Endothelial cell of umbilical vein (primary cell): ENCODE results near the gene SLC5A2. TPM values are rescaled to one million over a fixed set of nuclear protein-coding genes. Genes with fewer than 3 reads are reported as not detected.

Experiments
- BruUV-seq: library from RNA; stranded (reverse); fragments of 400-500 nt; replicated peaks from 2 replicates; lab custom pipeline; 2021; lab: Mats Ljungman, UMichigan
- CTCF ChIA-PET: fragments of 300-600, 350-600 bp; sonication (Branson Sonifier 250); formaldehyde crosslinking; loops from one replicate; lab custom pipeline; 2021; ENCODE audit warnings: antibody characterized with exemption, inconsistent platforms; lab: Charles Lee
- POLR2A ChIA-PET: fragments of 300-600, 350-600 bp; sonication (Branson Sonifier 250); formaldehyde crosslinking; loops from one replicate; lab custom pipeline; 2021; ENCODE audit warnings: antibody characterized with exemption, inconsistent platforms; lab: Charles Lee
- DNase-seq: peaks from one replicate; pipeline ENCODE4 v3.0.0-alpha.2; 2011; ENCODE audit warnings: low read depth, low spot score
- FAIRE-seq: peaks from 2 replicates; lab custom pipeline; 2011; peaks lifted over from hg19 to GRCh38; lab: Jason Lieb, UNC
- H2AFZ ChIP-seq: 2 replicates; pipeline ENCODE4 v1.6.0; 2012; ENCODE audit warnings: low read depth, low read length, control low read depth, inconsistent platforms
- H3K27ac ChIP-seq: 2 replicates; pipeline ENCODE4 v1.5.1; 2011; ENCODE audit warnings: low read depth, mild to moderate bottlenecking, control low read depth, low read length, moderate library complexity; ENCODE audit not compliant: insufficient read depth
- H3K27me3 ChIP-seq, 2 experiments: 2 replicates each; pipeline versions ENCODE4 v1.6.0 to v1.6.1; 2011; ENCODE audit warnings: low read length in 2 of 2, mixed read lengths in 1 of 2; ENCODE audit not compliant: control insufficient read depth in 2 of 2, insufficient read depth in 2 of 2
- H3K36me3 ChIP-seq, 2 experiments: 2 replicates in 1 of 2; 3 replicates in 1 of 2; pipeline ENCODE4 v1.5.1; 2011; ENCODE audit warnings: low read length in 2 of 2, mild to moderate bottlenecking in 1 of 2, moderate library complexity in 1 of 2; ENCODE audit not compliant: control insufficient read depth in 2 of 2, insufficient read depth in 2 of 2; ENCODE audit errors: extremely low read depth in 1 of 2
- H3K4me1 ChIP-seq: 3 replicates; pipeline ENCODE4 v1.5.1; 2011; ENCODE audit warnings: mild to moderate bottlenecking, low read length; ENCODE audit not compliant: control insufficient read depth, insufficient read depth; ENCODE audit errors: extremely low read depth
- H3K4me2 ChIP-seq: 2 replicates; pipeline ENCODE4 v1.6.1; 2011; ENCODE audit warnings: low read length, control low read depth, mixed read lengths; ENCODE audit not compliant: insufficient read depth
- H3K4me3 ChIP-seq, 3 experiments: fragments of 200-600 bp in 1 of 3; sonication (generic), shearing (Covaris generic) in 1 of 3; replicated peaks in 1 of 3; 2 replicates each; pipeline ENCODE4 v1.5.1; 2011 to 2016; ENCODE audit warnings: control low read depth in 3 of 3, low read length in 3 of 3, mild to moderate bottlenecking in 2 of 3, inconsistent platforms in 1 of 3, low read depth in 1 of 3, moderate library complexity in 1 of 3; ENCODE audit not compliant: insufficient read depth in 1 of 3
- H3K79me2 ChIP-seq: 2 replicates; pipeline ENCODE4 v1.6.0; 2012; ENCODE audit warnings: low read length, inconsistent platforms; ENCODE audit not compliant: control insufficient read depth, insufficient read depth
- H3K9ac ChIP-seq: replicated peaks from 2 replicates; pipeline ENCODE3; 2011; ENCODE audit warnings: low read length, control low read depth; ENCODE audit not compliant: insufficient read depth; ENCODE audit errors: extremely low read depth
- H3K9me1 ChIP-seq: replicated peaks from 3 replicates; pipeline ENCODE4 v1.6.0; 2011; ENCODE audit warnings: mild to moderate bottlenecking, low read length; ENCODE audit not compliant: control insufficient read depth, insufficient read depth; ENCODE audit errors: extremely low read depth
- H3K9me3 ChIP-seq: replicated peaks from 2 replicates; pipeline ENCODE4 v1.5.1; 2012; ENCODE audit warnings: low read length, inconsistent platforms; ENCODE audit not compliant: control insufficient read depth, insufficient read depth
- H4K20me1 ChIP-seq: replicated peaks from 2 replicates; pipeline ENCODE3; 2011; ENCODE audit warnings: mild to moderate bottlenecking, low read length; ENCODE audit not compliant: control insufficient read depth, insufficient read depth; ENCODE audit errors: extremely low read depth
- CTCF ChIP-seq, 2 donors: IDR thresholded peaks; 1 replicate in 1 of 2; 2 replicates in 1 of 2; pipeline ENCODE4 v1.5.1; 2011; ENCODE audit warnings: low read length in 2 of 2, mild to moderate bottlenecking in 2 of 2, moderate library complexity in 2 of 2, control low read depth in 1 of 2, inconsistent platforms in 1 of 2, low read depth in 1 of 2; ENCODE audit not compliant: insufficient read depth in 1 of 2; ENCODE audit errors: extremely low read depth in 1 of 2
- EZH2 ChIP-seq: IDR thresholded peaks from 2 replicates; pipeline ENCODE4 v1.6.1; 2012; ENCODE audit warnings: borderline replicate concordance, low read depth, mild to moderate bottlenecking, moderate library complexity, low read length, inconsistent platforms; ENCODE audit not compliant: severe bottlenecking
- FOS ChIP-seq: IDR thresholded peaks from 2 replicates; pipeline ENCODE4 v1.6.1; 2011; ENCODE audit warnings: mild to moderate bottlenecking, low read length, moderate library complexity, borderline replicate concordance; ENCODE audit not compliant: insufficient read depth
- GATA2 ChIP-seq: IDR thresholded peaks from 2 replicates; pipeline ENCODE4 v1.7.0; 2011; ENCODE audit warnings: low read depth, mild to moderate bottlenecking, moderate library complexity, mixed read lengths, low read length; ENCODE audit not compliant: insufficient read length, insufficient read depth
- JUN ChIP-seq: IDR thresholded peaks from 2 replicates; pipeline ENCODE4 v1.6.1; 2011; ENCODE audit warnings: borderline replicate concordance, low read depth; ENCODE audit not compliant: insufficient read length, insufficient read depth
- MYC ChIP-seq: IDR thresholded peaks from one replicate; pipeline ENCODE4 v1.6.1; 2011; ENCODE audit warnings: mild to moderate bottlenecking, low read depth, low read length
- POLR2A ChIP-seq: IDR thresholded peaks from 2 replicates; pipeline ENCODE4 v1.6.1; 2012; ENCODE audit warnings: low read depth, mild to moderate bottlenecking, control low read depth, low read length
- POLR2AphosphoS5 ChIP-seq: IDR thresholded peaks from 2 replicates; pipeline ENCODE4 v1.6.1; 2012; ENCODE audit warnings: low read depth, mild to moderate bottlenecking, control low read depth, low read length, moderate library complexity; ENCODE audit not compliant: insufficient read depth
- dilution Hi-C: fragments of 300-500 bp; cut with MboI; formaldehyde crosslinking; loops from one replicate; pipeline ENCODE4 v1.15.0; 2019; ENCODE audit warnings: low sequenced_read_pairs; ENCODE audit not compliant: extremely low pct_ligation_motif_present
- intact Hi-C: fragments of 100-400 bp; cut with micrococcal nuclease; formaldehyde crosslinking; loops from one replicate; pipeline ENCODE4 v1.10.0; 2022
- polyA plus RNA-seq, 4 experiments: library from polyadenylated mRNA; depleted of rRNA in 3 of 4; stranded (reverse) in 3 of 4; unstranded in 1 of 4; fragments of >200 nt; gene quantifications; 2 replicates each; pipeline versions ENCODE4 v1.2.1 to v1.2.3, GENCODE V29; 2011 to 2012; ENCODE audit warnings: missing spikeins in 1 of 4
- total RNA-seq: library from RNA; stranded (reverse); gene quantifications from 2 replicates; pipeline ENCODE4 v1.2.3, GENCODE V29; 2021
- TF ChIP-seq, protein P1 (sequence below): IDR thresholded peaks from 2 replicates; pipeline ENCODE4 v1.6.1; 2011; ENCODE audit not compliant: insufficient read depth, insufficient read length

The SLC5A2 gene
- total and polyA plus RNA-seq, 2 donors (not counting 3 experiments of a cell fraction or from before 2014, with no cell fraction given), result 0.03 TPM; not detected in 1

- Histone ChIP-seq H3K9me1 (no peaks in the 10 kb centered on the region), H3K27ac (no peak overlapping the region), H3K9me3 (no peaks in the 10 kb centered on the region), H2AFZ (no peak overlapping the region), H3K27me3 (no peaks in the 10 kb centered on the region), H4K20me1 (no peaks in the 10 kb centered on the region), H3K4me3 (no peak overlapping the region), H3K4me1 (peaks cover 14% of the 10 kb centered on the region), H3K4me2 (no peak overlapping the region), H3K9ac (no peak overlapping the region), H3K79me2 (peaks cover 31% of the 10 kb centered on the region), H3K36me3 (peaks cover 19 to 20% of the 10 kb centered on the region in 2 experiments)
- POLR2A ChIA-PET, result no interaction called here
- no TSS peak for BruUV-seq
- CTCF ChIA-PET, result interaction anchor here (0.9 to 2.0 kb wide), 4 partner anchors 14 to 490 kb away, joined by 3 to 11 read pairs (median 4); partner anchors contain the start of gene RUSF1
- FAIRE-seq, result no peak
- dilution Hi-C loops (no loop called here), intact Hi-C loops (loop anchor here (5.0 kb wide), 2 partner anchors 238 to 393 kb away; a partner anchor contains a TSS)
- TF ChIP-seq GATA2 (no peak), MYC (no peak), EZH2 (no peak), FOS (no peak), POLR2AphosphoS5 (no peak), JUN (no peak), POLR2A (no peak), CTCF (IDR thresholded peaks at IDR 0.05; ENCODE audit: extremely low read depth in 1 of 2, insufficient read depth in 1 of 2, low read depth in 1 of 2, low read length in 2 of 2) (no peak)
- TF ChIP-seq, protein P1, sequence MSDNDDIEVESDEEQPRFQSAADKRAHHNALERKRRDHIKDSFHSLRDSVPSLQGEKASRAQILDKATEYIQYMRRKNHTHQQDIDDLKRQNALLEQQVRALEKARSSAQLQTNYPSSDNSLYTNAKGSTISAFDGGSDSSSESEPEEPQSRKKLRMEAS, result no peak
- no peak for DNase-seq
Measured at GRCh38 chr16:31474173-31474714, 8.7 kb upstream of the SLC5A2 start.
